Brain microvascular endothelial cell (primary cell): ENCODE data around the gene USH1G.
A peak's percentile ranks its signal among the peaks of the same experiment; 100 is the strongest.

Source experiments
- DNase-seq: peaks from one replicate; pipeline ENCODE4 v3.0.0-alpha.2; 2020
- H3K27ac ChIP-seq: fragments of 250-450 bp; sonication (Bioruptor Pico); 2 replicates; pipeline ENCODE4 v1.5.1; 2020; ENCODE audit warnings: mild to moderate bottlenecking, moderate library complexity
- H3K27me3 ChIP-seq: fragments of 250-450 bp; sonication (Bioruptor Pico); replicated peaks from 2 replicates; pipeline ENCODE4 v1.5.1; 2020; ENCODE audit warnings: mild to moderate bottlenecking
- H3K36me3 ChIP-seq: fragments of 250-450 bp; sonication (Bioruptor Pico); replicated peaks from 2 replicates; pipeline ENCODE4 v1.5.1; 2020; ENCODE audit warnings: mild to moderate bottlenecking
- H3K4me3 ChIP-seq: 2 replicates; pipeline ENCODE4 v1.5.1; 2011; ENCODE audit warnings: low read depth, mild to moderate bottlenecking, control low read depth, low read length, moderate library complexity
- in situ Hi-C: cut with HindIII; loops from 2 replicates; pipeline ENCODE4 v1.10.0; 2017; ENCODE audit warnings: low sequenced_read_pairs, low pct_ligation_motif_present
- TF ChIP-seq, protein P1 (sequence below): IDR thresholded peaks from 2 replicates; pipeline ENCODE4 v1.5.1; 2011; ENCODE audit warnings: low read depth, mild to moderate bottlenecking, moderate library complexity, low read length, control low read depth, inconsistent platforms; ENCODE audit errors: missing control alignments

USH1G gene

DNA sequence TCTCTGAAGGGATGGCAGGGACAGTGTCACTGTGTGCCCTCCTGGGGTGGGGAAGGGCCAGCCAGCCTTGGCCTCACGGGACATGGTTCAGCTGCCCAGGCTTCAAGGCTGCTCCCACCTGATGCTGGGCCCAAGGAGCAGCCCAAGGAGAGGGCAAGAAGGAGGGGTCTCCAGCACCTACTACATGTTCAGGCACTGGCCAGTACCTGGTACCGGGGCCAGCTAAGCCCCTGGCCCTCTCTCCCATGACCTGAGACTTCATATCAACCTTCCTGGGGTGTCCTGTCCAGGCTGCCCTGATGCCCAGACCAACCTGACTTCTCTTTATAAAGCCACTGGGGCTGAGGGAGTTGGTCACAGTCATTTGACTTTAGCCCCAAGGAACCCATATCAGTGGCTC lies 1.3 kb downstream of the USH1G start:
- Histone ChIP-seq H3K4me3 (no peak overlapping the region), H3K27me3 (peaks cover 63% of the 10 kb centered on the region), H3K36me3 (no peaks in the 10 kb centered on the region), H3K27ac (no peak overlapping the region)
- in situ Hi-C loops: no loop called here
- no peak for DNase-seq
- TF ChIP-seq, protein P1, sequence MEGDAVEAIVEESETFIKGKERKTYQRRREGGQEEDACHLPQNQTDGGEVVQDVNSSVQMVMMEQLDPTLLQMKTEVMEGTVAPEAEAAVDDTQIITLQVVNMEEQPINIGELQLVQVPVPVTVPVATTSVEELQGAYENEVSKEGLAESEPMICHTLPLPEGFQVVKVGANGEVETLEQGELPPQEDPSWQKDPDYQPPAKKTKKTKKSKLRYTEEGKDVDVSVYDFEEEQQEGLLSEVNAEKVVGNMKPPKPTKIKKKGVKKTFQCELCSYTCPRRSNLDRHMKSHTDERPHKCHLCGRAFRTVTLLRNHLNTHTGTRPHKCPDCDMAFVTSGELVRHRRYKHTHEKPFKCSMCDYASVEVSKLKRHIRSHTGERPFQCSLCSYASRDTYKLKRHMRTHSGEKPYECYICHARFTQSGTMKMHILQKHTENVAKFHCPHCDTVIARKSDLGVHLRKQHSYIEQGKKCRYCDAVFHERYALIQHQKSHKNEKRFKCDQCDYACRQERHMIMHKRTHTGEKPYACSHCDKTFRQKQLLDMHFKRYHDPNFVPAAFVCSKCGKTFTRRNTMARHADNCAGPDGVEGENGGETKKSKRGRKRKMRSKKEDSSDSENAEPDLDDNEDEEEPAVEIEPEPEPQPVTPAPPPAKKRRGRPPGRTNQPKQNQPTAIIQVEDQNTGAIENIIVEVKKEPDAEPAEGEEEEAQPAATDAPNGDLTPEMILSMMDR: no peak

DNA sequence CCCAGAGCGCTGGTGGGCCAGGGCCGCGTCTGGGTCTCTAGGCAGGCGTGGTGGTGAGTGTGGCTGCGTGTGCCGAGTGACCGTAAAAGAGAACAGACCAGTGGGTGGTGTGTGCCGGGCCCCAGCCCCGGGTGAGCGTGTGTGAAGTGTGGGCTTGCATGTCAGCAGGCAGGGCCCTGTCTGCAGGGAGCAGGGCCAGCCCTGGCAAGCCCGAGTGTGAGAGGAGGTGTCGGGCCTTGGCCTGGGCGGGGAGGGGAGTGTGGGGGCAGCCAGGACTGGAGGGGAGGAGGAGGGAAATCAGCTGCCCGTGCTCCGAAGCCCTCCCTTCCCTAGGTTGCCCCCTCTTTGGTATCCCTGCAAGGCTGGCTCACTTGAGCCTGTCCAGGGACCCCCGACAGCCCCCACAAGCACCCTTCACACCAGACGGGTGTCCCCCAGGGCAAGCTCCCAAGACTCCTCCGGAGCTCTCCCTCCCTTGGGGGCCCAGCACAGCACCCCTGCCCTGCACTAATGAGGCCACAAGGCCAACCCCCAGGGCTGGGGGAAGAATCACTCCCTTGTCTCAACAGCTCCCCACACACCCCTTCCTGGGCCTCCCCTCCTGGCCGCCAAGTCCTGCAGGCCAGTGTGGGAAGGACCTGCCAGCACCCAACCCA lies 1.9 kb downstream of the USH1G start:
- in situ Hi-C loops: no loop called here
- TF ChIP-seq, protein P1: no peak
- no peak for DNase-seq
- H3K27me3 ChIP-seq: peaks cover 61% of the 10 kb centered on the region
- no peak overlapping the region for H3K4me3 ChIP-seq
- H3K27ac ChIP-seq: no peak overlapping the region
- no peaks in the 10 kb centered on the region for H3K36me3 ChIP-seq

DNA sequence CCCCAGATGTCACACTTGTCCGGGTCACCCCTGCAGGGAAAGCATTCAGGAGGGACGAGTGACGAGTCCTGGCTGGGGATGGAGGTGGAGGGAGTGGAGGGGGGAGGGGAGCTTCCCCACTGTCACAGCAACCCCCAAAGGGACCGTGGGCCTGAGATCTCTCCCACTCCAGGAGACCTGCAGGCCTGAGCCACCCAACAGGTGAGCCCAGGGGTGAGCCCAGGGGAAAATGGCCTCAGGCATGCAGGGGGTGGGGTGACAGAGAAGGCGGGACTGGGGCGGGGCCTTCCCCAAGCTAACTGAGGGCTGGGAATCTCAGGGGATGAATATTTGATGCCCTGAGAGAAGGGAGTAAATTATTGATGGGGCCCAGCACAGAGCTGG lies 2.4 kb downstream of the USH1G start:
- in situ Hi-C loops: no loop called here
- H3K36me3 ChIP-seq: no peaks in the 10 kb centered on the region
- DNase-seq: no peak
- TF ChIP-seq, protein P1: no peak
- no peak overlapping the region for H3K4me3 ChIP-seq
- H3K27ac ChIP-seq: no peak overlapping the region
- peaks cover 56% of the 10 kb centered on the region for H3K27me3 ChIP-seq

DNA sequence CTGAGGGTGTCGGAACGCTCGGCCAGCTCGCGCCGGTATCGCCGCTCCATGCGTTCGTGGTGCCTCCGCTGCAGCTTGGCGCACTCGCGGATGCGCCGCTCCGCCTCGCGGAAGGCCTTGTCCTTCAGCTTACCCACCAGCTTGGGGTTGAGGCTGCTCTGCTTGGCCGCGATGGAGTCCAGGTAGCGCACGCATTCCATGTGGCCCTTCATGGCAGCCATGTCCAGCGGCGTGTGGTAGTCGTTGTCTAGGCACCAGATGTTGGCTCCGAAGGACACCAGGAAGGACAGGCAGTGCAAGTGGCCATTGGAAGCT lies 2.8 kb downstream of the USH1G start:
- DNase-seq: no peak
- no peak overlapping the region for H3K4me3 ChIP-seq
- H3K36me3 ChIP-seq: no peaks in the 10 kb centered on the region
- H3K27ac ChIP-seq: no peak overlapping the region
- in situ Hi-C loops: no loop called here
- peaks cover 52% of the 10 kb centered on the region for H3K27me3 ChIP-seq
- TF ChIP-seq, protein P1: no peak

DNA sequence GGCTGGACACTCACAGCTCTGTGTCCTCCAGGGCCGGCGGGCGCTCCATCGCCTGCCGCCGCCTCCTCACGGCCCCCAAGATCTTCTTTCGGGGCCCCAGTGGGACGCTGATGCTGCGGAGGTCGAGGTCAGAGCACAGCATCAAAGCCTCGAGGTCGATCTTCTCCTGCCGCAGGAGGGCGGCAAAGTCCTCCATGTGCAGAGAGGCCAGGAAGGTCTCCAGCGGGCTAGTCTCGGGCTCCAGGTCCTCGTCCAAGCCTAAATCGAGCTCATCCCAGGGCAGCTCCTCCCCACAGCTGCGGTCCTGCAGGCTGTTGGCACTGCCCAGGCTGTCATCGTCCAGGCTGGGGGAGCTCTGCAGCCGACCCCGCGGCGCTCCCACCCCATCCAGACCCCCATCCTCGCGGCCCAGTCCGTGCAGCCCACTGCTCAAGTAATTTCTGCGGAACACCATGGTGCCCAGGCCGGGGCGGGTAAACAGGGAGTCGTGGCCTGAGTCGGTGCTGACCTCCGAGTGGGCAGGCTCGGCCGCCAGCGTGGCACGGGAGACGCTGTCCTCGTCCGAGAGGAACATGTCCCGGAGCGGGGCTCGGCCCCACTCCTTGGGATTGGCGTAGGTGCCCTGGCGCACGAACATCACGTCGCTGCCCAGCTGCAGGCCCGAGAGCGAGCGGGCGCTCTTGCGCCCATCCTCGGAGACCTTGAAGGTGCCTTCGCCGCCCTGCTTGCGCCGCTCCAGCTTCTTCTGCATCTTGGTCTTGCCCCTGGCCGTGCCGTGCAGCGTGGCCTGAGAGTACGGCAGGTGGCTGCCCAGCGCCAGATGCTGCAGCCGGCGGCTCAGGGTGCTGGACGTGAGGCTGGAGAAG lies 3.4 kb downstream of the USH1G start:
- no peak for DNase-seq
- in situ Hi-C loops: no loop called here
- H3K27me3 ChIP-seq: peaks cover 48% of the 10 kb centered on the region

More for the DNA sequence above, 3.4 kb downstream of the USH1G start:
- Histone ChIP-seq H3K27ac (no peak overlapping the region), H3K4me3 (no peak overlapping the region), H3K36me3 (no peaks in the 10 kb centered on the region)
- TF ChIP-seq, protein P1: peak; percentile 38
